ENCODE results near the gene MPV17.

DNA sequence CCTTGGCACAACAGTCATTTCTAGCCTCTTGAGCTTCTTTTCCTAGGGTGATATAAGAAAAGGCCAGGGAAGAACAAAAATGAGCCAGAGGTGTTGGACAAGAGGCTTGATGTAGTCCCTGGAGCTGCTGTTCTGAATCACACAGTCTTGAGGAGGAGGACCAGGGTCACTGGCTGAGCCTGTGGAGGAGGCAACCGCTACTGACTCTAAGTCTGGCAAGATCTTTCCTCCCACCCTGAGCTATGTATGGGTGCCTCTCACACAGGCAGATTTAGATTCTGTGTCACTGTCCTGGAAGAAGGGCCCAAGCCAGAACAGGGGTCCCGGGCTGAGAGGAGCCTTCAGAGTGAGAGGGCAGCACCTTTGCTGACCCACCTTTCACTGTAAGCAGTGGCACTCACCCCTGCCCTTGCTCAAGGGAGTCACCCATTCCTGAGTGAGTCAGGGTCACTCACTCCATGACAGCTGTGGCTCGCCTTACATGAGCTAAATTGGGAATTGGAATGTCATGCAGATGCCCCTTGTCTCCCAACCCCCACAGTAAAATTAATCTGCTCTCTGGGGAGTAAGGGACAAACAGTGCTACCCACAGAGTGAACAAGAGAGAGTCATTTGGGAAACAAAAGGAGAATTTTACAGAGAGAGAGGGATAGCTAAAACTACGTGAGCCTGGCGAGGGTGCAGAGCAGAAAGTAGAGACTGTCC lies 40.9 kb downstream of the MPV17 start, which contains the start of gene TRIM54:
- TF ChIP-seq, protein P1, sequence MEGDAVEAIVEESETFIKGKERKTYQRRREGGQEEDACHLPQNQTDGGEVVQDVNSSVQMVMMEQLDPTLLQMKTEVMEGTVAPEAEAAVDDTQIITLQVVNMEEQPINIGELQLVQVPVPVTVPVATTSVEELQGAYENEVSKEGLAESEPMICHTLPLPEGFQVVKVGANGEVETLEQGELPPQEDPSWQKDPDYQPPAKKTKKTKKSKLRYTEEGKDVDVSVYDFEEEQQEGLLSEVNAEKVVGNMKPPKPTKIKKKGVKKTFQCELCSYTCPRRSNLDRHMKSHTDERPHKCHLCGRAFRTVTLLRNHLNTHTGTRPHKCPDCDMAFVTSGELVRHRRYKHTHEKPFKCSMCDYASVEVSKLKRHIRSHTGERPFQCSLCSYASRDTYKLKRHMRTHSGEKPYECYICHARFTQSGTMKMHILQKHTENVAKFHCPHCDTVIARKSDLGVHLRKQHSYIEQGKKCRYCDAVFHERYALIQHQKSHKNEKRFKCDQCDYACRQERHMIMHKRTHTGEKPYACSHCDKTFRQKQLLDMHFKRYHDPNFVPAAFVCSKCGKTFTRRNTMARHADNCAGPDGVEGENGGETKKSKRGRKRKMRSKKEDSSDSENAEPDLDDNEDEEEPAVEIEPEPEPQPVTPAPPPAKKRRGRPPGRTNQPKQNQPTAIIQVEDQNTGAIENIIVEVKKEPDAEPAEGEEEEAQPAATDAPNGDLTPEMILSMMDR (IDR thresholded peaks at IDR 0.05), result no peak
- no peak for TF ChIP-seq EP300 (IDR thresholded peaks at IDR 0.05)
- no peak for TF ChIP-seq POLR2AphosphoS5 (IDR thresholded peaks at IDR 0.05)
- TF ChIP-seq POLR2A (IDR thresholded peaks at IDR 0.05), result no peak

Measured in suprapubic skin (tissue), 4 donors.